Measurements from ENCODE around the gene PRDM16.

DNA sequence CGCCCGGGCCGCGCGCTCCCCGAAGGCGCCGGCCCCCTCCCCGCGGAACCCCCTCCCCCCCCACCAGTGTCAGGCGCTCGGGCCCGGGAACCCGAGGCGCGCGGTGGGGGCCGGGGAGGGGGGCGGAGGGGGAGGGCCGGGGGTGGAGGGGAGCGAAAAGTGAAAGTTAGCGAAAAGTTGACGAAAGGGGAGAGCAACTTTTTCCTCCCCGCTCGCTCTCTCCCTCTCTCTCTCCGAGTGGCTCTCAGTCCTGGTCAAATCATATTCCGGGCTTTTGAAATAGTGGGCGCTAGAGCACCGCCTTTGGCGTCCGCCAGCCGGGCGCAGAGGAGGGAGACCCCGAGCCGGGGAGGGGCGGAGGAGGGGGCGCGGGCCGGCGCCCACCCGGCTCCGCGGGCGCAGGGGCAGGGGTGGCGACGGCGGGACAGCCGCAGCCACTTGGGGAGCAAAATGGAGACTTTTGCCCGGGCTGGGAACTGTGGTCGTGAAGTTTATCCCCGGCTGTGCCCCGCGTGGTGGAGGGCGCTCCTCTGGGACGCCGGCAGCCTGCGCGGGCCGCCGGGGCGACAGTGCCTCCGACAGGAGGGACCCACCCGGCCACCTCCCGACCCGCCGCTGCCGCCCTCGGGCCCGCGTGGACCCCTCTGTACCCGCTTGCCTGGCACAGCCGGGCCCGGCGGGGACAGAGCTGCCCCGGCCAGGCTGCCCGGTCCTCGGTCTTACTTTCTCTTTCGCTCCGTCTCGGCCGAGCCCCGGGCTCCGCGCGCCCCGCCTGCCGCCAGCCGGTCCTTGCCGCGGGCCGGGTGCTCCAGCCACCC lies 697 bp downstream of the PRDM16 start:
- TF ChIP-seq, protein P1, sequence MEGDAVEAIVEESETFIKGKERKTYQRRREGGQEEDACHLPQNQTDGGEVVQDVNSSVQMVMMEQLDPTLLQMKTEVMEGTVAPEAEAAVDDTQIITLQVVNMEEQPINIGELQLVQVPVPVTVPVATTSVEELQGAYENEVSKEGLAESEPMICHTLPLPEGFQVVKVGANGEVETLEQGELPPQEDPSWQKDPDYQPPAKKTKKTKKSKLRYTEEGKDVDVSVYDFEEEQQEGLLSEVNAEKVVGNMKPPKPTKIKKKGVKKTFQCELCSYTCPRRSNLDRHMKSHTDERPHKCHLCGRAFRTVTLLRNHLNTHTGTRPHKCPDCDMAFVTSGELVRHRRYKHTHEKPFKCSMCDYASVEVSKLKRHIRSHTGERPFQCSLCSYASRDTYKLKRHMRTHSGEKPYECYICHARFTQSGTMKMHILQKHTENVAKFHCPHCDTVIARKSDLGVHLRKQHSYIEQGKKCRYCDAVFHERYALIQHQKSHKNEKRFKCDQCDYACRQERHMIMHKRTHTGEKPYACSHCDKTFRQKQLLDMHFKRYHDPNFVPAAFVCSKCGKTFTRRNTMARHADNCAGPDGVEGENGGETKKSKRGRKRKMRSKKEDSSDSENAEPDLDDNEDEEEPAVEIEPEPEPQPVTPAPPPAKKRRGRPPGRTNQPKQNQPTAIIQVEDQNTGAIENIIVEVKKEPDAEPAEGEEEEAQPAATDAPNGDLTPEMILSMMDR (IDR thresholded peaks at IDR 0.05): peak in 3 of 6 experiments; percentile 29 to 34 (median 30)
- no peak for TF ChIP-seq POLR2A (IDR thresholded peaks at IDR 0.05)
